Parathyroid adenoma (tissue), 2 donors: ENCODE measurements around the gene SIGLEC9.

Experiments
- H2AFZ ChIP-seq: fragments of 300-600 bp; sonication (generic); one replicate; pipeline ENCODE4 v1.7.0; 2017; ENCODE audit warnings: antibody characterized with exemption, mild to moderate bottlenecking
- H3K27ac ChIP-seq: fragments of 300-600 bp; sonication (generic); one replicate; pipeline ENCODE4 v1.7.0; 2017
- H3K27me3 ChIP-seq: fragments of 300-600 bp; sonication (generic); one replicate; pipeline ENCODE4 v1.7.0; 2017; ENCODE audit warnings: low read length; ENCODE audit not compliant: control insufficient read depth, insufficient read depth
- H3K36me3 ChIP-seq: fragments of 300-600 bp; sonication (generic); one replicate; pipeline ENCODE4 v1.7.0; 2017; ENCODE audit warnings: low read length; ENCODE audit not compliant: control insufficient read depth, insufficient read depth
- H3K4me1 ChIP-seq: fragments of 300-600 bp; sonication (generic); one replicate; pipeline ENCODE4 v1.7.0; 2017; ENCODE audit warnings: control low read depth
- H3K4me2 ChIP-seq: fragments of 300-600 bp; sonication (generic); one replicate; pipeline ENCODE4 v1.7.0; 2017; ENCODE audit warnings: low read length
- H3K4me3 ChIP-seq: fragments of 300-600 bp; sonication (generic); one replicate; pipeline ENCODE4 v1.7.0; 2017; ENCODE audit warnings: low read depth, low read length
- H3K79me2 ChIP-seq: fragments of 300-600 bp; sonication (generic); one replicate; pipeline ENCODE4 v1.7.0; 2017; ENCODE audit warnings: control low read depth
- H3K9ac ChIP-seq: fragments of 300-600 bp; sonication (generic); one replicate; pipeline ENCODE4 v1.7.0; 2017; ENCODE audit warnings: mild to moderate bottlenecking
- H3K9me3 ChIP-seq: fragments of 300-600 bp; sonication (generic); one replicate; pipeline ENCODE4 v1.7.0; 2017; ENCODE audit warnings: low read length; ENCODE audit not compliant: control insufficient read depth
- CTCF ChIP-seq: fragments of 300-600 bp; sonication (generic); IDR thresholded peaks from one replicate; pipeline ENCODE4 v1.7.0; 2017; ENCODE audit warnings: antibody characterized with exemption, mild to moderate bottlenecking
- donor health status: primary hyperparathyroidism.

The SIGLEC9 gene

DNA sequence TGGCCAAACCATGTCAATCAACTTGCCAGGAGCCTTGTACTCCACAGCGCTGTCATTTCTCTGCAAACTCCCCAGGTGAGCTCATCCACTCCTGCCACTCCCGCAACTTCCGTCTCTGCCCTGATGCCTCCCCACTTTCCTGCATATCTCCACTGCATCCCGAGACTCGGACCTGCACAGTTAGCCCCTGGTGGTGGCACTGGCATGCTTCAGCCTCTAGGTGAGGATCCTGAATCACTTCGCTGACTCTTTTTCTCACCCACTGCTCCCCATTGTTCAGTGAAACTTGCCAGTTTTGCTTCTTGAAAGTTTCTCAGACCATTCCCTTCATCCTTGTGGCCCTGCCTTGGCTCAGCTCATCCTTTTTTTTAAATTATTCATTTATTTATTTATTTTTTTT lies 13.1 kb upstream of the SIGLEC9 start:
- no peak overlapping the region for H3K27ac ChIP-seq

DNA sequence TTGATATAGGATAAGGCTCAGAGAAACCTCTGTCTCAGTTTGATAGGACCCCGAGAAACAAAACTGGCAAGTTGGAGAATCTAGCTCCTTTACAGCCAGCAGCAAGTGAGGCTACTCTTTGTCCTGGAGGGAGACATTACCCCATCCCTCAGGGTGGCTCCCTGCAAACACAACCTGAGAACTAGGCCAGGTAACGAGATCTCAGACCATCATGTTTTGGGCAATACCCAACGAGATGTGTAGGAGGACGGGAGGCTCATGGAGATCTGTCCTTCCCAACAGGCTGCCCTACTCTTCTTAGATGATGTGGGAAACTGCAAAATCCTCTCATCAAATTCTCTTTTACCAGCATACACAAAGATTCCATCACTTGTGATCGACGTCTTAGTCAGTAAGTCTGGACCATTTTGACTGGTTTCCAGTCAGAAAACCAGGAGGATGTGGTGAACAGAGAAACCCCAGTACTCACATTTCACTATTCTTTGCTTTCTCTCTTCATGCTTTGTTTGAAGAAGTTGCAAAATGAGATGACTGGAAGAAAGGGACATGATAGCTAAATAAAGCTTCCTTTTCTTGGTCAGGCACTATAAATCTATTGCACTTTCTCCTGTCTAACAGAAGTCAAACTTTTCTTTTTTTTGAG lies 10.5 kb upstream of the SIGLEC9 start:
- H3K27me3 ChIP-seq: no peaks in the 10 kb centered on the region
- no peak overlapping the region for H3K9ac ChIP-seq
- no peak overlapping the region for H3K27ac ChIP-seq
- no peak overlapping the region for H3K4me3 ChIP-seq
- no peaks in the 10 kb centered on the region for H3K79me2 ChIP-seq
- TF ChIP-seq CTCF: no peak
- H3K4me1 ChIP-seq: peaks cover 14% of the 10 kb centered on the region
- H3K36me3 ChIP-seq: no peaks in the 10 kb centered on the region
- no peak overlapping the region for H2AFZ ChIP-seq
- H3K9me3 ChIP-seq: no peaks in the 10 kb centered on the region
- no peak overlapping the region for H3K4me2 ChIP-seq

More for the DNA sequence above, 13.1 kb upstream of the SIGLEC9 start:
- Histone ChIP-seq H3K4me1 (peaks cover 24% of the 10 kb centered on the region), H3K9ac (no peak overlapping the region), H3K79me2 (peaks cover 14% of the 10 kb centered on the region), H3K4me2 (no peak overlapping the region), H3K27me3 (no peaks in the 10 kb centered on the region), H3K4me3 (no peak overlapping the region), H3K36me3 (no peaks in the 10 kb centered on the region), H3K9me3 (no peaks in the 10 kb centered on the region), H2AFZ (peak overlapping the region; percentile 61)
- TF ChIP-seq CTCF: peak; percentile 48

GRCh38 chr19:51116736-51117286 lies 7.9 kb upstream of the SIGLEC9 start:
- H3K27ac ChIP-seq: no peak overlapping the region
- H3K4me2 ChIP-seq: no peak overlapping the region
- no peaks in the 10 kb centered on the region for H3K36me3 ChIP-seq
- no peaks in the 10 kb centered on the region for H3K79me2 ChIP-seq
- peaks cover 8% of the 10 kb centered on the region for H3K4me1 ChIP-seq
- no peak overlapping the region for H3K4me3 ChIP-seq
- no peak overlapping the region for H2AFZ ChIP-seq
- no peaks in the 10 kb centered on the region for H3K9me3 ChIP-seq
- H3K9ac ChIP-seq: no peak overlapping the region
- TF ChIP-seq CTCF: no peak
- H3K27me3 ChIP-seq: no peaks in the 10 kb centered on the region

DNA sequence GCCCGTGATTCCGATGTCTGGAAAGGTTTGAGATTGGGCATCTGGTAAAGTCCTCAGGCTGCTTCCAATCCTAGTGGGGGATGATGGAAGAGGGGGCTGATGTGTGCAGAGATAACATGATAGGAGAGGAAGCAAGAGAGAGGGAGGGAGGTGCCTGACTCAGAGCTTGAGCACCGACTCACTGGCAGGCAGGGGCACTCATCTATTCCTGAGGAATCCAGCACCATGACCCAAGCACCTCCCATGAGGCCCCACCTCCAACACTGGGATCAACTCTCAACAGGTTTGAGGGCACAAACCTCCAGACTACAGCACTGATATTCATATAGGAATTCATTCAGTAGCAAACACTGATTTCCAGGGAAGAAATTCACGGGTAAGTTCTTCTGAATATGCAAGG lies 5.6 kb upstream of the SIGLEC9 start:
- Histone ChIP-seq H3K4me2 (no peak overlapping the region), H3K27ac (no peak overlapping the region), H3K36me3 (no peaks in the 10 kb centered on the region), H3K9me3 (no peaks in the 10 kb centered on the region), H3K9ac (no peak overlapping the region), H3K79me2 (no peaks in the 10 kb centered on the region), H3K27me3 (no peaks in the 10 kb centered on the region), H3K4me1 (peaks cover 2% of the 10 kb centered on the region), H2AFZ (no peak overlapping the region), H3K4me3 (no peak overlapping the region)
- no peak for TF ChIP-seq CTCF

DNA sequence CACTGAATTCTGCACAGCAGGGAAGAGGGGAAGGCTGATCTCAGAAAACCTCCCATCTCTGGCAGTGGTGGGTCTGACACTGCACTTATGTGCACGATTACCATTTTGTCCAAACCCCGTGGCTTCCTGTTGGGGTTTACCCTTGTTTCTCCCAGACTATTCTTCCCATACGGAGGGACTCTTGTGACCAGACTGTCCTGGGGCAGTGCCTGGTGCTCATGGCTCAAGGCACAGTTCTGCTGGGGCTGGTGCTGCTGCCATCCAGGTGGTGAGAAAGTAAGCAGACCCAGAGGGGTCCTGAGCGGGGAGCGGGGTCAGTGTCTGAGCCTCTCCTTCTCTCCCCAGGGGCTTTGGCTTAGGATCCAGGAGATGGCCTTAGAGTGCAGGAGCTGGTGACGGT lies 5.1 kb upstream of the SIGLEC9 start:
- no peaks in the 10 kb centered on the region for H3K9me3 ChIP-seq
- no peak overlapping the region for H3K4me2 ChIP-seq
- no peak overlapping the region for H3K4me3 ChIP-seq
- no peaks in the 10 kb centered on the region for H3K79me2 ChIP-seq
- H3K4me1 ChIP-seq: peaks cover 7% of the 10 kb centered on the region
- H3K36me3 ChIP-seq: no peaks in the 10 kb centered on the region
- H3K27ac ChIP-seq: no peak overlapping the region
- H2AFZ ChIP-seq: no peak overlapping the region
- H3K9ac ChIP-seq: no peak overlapping the region
- H3K27me3 ChIP-seq: no peaks in the 10 kb centered on the region
- TF ChIP-seq CTCF: no peak
